Brain pericyte (primary cell): ENCODE measurements around the gene LURAP1L.
A peak's percentile ranks its signal among the peaks of the same experiment; 100 is the strongest.

ENCODE experiments used
- DNase-seq: peaks from one replicate; pipeline ENCODE4 v3.0.0-alpha.2; 2012; ENCODE audit warnings: low read depth, low spot score

The LURAP1L gene, protein sequence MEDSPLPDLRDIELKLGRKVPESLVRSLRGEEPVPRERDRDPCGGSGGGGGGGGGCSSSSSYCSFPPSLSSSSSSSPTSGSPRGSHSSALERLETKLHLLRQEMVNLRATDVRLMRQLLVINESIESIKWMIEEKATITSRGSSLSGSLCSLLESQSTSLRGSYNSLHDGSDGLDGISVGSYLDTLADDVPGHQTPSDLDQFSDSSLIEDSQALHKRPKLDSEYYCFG

DNA sequence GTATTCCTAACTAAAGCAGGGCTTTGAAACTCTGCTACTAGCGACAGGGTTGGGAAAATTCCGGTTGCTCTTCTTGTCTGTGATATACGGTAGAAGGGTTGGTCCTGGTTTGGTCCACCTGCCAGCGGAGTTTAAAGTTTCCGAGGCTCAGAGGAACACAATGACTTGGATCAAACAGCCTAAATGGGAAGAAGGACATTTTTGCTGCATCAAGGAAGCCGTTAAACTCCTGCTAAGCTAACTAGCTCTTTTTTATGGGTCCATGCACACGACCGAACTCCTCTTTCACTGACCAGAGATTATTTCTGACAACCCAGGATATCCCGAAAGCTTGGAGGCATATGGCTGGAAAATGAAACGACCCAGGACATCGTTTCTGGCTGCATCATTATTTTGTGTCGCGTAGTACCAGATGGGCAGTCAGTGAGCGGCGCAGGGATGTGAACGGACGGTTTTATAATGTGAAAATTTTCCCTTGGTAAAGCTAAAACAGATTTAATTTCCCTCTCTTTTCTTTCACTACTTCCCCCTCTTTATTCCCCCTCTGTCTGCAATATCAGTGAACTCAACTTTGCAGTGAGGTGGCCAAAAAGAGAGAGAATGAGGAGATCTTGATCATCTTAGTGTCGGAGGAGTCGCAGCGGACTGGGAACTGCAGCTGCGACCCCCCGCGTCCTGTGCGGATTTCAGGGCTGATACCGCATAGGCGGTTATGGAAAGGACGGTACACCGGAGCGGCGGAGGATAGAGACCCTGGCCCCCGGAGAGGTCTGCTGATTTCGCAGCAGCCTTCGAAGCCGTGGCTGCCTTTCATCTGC lies at the start of gene LURAP1L:
Gene LURAP1L, plus strand, starts transcription at position 160 of the 818 bp plus-strand sequence. CDS start 696 bp downstream, outside the sequence.
- no peak for DNase-seq

DNA sequence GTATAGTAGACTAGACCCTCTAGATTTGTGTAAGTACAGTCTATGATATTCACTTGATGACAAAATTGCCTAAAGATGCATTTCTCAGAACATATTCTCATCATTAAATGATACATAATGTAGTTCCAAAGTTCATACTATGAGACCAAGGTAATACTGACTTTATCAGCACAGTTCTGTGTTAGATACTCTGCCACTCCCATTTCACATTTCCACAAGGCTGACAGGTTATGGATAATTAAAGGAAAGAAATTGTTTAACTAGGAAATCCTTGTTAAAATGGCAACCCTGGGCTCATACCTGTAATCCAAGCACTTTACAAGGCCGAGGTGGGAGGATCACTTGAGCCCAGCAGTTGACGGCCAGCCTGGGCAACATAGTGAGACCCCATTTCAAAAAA lies 48.0 kb upstream of the LURAP1L start:
- DNase-seq = no peak

DNA sequence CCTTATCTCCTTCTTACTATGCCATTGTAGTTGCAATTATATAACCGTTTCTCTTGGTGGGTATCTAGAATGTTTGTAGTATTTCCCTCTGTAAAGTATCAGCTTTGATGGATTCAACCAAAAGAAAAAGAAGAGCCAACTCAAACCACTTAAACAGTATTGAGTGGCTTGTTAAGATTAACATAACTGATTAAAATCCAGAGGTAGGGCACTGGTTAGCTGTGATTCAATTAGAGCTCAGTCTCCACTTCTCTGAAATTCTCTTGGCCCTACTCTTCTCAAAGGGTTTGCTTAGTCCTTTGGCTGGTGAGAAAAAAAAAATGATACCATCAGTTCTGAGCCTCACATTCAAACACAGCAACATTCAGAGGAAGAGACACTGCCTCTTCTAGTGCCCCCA lies 44.6 kb upstream of the LURAP1L start:
- DNase-seq = no peak

DNA sequence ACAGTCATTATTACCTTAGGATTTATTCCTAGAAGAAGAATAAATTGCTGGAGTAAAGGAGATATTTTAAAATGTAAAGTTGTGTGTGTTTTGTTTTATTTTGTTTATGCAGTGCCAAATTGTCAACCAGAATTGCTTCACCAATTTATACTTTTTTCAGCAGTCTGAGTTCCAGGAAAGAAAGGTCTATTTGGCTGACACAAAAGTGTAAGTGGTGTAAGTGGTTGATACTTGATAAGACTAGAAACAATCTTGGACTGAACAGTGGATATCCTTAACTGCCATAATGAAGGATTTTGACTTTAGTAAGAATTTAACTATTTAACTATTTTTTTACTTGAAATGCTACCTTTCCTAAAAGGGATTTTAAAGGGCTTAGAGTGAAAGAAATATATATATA lies 43.9 kb upstream of the LURAP1L start:
- no peak for DNase-seq

DNA sequence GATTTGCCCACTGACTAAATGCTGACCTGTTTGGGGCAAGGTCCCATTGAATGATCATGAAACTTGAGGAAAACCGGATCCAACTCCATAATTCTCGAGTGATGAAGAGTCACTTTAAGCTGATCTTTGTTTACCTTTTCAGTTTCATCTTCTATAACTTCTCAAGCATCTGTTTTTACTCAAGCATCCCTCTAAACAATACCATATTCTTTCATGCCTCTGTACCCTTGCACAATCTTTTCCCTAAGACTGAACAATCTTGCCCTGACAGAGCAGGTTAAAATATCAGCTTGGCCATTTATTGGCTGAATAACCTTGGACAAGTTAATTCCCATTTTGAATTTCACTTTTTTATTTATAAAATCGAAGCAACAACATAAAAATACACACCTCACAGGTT lies 41.8 kb upstream of the LURAP1L start:
- no peak for DNase-seq

DNA sequence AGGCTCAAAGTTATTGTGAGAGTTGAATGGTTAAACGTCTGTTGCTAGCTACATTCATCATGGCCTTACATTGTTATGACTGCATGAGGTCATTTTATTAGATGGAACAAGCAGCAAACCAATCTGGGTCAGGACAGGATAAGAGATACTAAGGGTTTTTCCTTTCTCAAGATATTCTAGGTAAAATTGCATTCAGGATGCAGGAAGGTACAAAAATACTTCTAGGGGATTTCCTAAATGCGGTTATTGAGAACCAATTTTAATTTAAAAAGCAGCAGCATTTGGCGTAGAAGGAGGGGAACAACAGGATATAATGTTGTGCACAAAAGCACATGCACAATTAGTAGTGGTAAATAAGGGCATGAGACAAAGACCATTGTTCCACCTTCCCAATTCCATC lies 39.2 kb upstream of the LURAP1L start:
- DNase-seq = no peak

DNA sequence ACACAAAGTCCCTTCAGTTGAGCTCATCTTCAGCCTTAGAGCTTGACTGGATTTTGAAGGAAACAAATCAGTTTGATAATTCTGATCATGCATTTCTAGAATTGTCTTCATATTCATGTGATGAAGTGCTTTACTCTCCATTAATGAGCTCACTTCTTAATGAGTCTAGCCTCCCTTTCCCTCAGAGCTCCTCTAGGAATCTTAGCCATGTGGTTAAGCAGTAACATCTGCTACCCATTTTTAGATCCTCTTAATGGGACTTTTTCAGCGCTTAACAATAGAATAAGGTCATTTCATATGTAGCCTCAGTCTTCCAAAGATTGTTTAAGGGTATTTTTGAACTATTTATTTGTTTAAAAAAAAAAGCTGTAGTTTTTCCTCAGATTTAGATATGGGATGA lies 36.9 kb upstream of the LURAP1L start:
- no peak for DNase-seq

DNA sequence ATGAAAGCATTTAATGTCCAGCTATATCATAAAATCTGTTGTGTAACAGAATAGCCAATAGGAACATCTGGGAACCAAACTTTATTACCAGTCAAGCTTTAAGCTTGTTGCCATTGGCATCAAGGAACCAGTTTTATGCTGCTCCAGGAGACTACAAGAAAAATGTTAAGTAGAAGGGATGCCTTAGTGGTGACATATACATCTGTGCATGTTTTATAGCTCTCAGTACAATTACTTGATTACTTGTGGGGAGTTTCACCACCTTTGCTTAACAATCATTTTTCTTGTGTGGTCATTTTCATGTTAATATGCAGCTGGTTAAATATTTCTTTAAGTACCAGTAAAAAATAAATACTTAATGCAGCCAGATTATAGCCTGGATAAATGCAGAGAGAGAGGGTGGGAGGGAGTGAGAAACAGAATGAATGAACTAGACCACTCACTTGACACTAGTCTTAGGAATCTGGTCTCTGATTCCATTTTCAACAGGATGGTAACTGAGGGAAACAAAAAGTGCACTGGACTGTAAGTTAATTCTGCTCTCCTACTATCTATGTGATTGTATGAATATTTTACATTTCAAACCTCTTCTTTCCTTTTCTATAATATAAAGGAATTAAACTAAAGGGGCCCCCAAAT lies 35.7 kb upstream of the LURAP1L start:
- DNase-seq = no peak

DNA sequence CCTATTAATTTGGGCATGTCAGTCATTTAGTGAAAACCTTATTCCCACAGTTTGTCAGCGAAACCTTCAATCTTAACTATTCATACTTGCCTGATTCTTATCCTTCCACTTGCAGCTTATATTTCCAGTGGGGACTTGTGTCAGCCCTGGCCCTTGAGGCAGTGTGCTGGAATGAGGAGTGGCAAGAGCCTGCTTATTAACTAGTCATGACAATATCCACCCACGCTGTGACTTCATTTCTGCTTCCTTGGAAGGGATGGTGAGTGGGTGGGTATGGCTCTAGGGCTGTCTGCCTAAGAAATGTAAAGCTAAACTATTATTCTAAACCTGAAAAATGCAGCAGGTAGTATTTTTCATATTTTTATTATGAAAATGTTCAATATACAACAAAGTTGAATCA lies 34.0 kb upstream of the LURAP1L start:
- no peak for DNase-seq

DNA sequence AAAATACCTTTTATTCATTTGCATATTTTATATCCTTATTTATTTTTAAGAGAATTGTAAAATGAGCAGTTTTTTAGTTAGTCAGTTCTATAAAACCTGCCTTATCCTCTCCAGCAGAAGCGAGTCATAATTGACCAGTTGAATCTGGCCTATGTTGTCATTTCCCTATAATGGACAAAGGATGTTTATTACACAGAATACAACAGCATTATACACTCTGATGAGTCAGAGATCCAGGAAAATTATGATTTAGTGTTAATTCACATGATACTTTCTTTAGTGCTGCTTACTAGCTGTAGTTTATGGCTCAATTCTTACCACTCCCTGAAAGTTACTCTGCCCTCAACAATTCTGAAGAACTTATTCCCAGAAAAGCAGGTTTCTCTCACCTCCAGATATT lies 26.8 kb upstream of the LURAP1L start:
- DNase-seq = no peak

DNA sequence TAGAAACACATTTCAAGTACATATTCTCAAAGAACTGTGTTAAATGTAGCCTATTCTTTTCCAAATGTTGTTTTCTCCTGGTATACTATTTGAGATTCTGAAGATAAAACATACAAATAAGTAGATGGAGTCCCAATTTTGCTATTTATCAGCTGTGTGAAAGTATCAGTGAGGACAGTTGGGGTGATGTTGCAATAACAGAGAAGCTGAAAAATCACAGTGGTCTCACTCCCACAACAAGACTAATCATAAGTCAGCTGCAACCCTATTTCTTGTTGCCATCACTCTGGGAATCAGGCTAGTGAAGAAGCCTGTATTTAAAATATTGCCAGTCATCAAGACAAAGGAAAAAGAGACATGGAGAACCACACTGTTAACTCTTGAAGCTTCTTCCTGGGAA lies 25.9 kb upstream of the LURAP1L start:
- no peak for DNase-seq

DNA sequence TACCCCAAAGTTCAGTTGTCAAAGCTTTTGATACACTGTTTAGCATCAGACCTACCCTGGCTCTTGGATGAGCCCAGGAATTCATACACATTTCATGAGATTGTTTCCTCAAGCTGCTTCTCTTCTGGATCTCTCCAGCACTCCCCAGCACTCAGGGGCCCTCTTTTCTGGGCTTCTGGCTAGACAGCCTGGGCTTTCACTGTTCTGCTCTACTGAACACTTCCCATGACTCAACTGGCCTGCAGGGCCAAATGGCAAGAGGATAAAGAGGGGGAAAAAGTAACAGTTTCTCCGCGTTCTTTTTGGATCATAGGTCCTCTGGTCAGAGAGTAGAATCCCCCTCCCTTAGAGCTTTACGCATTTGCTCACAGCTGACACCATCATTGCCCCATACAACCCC lies 20.9 kb upstream of the LURAP1L start:
- no peak for DNase-seq

DNA sequence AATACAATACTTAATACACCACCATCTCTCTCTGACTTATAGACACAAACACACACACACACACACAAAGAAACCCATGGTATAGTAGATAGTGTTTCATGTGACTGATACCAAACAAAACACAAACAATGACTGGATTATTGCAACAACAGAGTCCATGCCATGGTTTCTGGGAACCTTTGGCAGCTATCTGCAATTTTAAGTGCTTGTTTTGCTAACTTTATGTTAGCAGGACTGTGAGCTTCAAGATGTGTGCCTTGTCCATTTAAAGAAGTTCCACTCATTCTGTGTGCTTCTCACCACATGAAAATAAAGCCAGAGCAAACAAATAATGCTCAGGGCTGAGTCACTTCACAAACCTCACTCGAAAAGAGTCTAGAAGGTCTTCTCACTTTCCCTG lies 15.1 kb upstream of the LURAP1L start:
- peak; percentile 22 for DNase-seq

DNA sequence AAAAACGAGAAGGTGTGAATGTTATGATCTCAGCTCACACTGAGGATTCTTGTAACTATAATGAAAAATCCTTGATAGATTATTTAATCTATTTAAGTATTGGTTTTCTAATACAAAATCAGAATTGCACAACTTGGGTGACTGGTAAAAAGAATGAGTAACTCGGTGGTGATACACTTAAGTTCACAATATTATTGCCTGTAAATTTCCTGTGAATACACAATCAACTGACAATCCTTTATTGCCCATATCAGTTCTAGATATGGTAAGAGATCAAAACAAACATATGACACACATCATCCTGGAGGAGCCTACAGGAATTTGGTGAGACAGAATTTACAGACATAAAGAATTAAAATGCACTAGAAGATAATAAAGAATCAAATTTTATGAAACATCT lies 14.1 kb upstream of the LURAP1L start:
- DNase-seq = no peak

DNA sequence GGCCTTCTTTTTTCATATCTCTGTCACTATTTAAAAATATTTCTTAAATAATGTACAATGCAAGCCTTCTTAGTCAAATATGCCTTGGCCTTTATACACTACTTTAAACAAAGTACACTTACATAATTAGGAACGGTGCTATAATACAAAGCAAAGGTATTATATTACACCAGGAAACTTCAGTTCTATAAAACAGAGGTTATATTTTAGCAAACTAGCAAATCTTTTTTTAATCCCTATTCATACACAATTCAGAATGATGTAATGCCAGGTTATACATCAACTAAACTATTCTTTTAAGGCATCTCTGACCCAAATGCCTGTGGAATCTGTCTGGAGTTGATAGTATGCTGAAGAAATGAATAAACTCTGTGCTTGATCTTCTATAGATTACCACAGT lies 10.7 kb upstream of the LURAP1L start:
- no peak for DNase-seq

DNA sequence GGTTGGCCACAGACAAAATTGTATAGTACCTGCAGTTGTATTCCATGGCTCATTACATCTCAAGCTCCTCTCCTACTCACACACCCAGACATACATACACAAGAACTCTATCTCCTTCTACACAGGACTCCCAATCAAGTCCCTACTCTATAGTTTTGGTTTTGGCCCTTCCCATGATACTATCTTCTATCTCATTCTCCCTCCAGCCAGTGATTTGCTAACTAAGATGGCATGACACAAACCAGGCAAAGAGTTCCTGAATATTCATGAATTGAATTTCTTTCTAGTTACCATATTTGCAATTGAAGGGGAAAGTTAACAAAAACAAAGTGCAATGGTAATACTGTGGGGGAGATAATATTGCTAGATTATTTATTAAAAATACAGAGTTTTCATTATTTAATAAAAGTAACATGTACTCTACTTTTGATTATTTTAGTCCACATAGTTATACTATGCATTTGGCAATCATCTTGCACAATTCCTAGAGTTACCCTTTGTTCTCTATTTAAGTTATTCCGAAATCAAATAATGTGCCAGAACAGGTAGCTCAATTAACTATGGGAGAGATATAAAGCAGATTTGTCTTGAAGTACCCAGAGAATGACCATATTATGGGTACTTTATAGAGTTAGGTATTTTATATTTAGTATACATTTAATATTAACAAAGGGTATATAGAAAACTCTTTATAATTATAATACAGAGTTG lies 9.6 kb upstream of the LURAP1L start:
- DNase-seq = no peak

DNA sequence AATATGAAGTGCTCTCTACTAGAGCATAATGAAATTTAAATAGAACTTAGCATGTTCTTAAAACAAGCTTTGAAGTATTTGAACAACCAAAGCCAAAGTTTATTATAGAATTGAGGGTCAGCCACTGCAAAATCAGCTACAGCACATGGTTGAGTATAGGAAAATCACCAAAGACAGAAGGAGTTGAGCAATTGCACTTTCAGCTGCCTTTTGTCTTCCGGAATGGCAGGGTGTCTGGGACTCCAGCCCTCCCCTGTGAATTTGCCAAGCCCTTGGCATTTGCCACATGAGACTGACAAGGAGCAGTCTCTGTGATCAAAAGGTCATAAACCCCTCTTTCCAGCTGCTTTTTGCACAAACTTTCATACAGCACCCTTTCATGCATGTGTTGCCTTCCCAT lies 8.5 kb upstream of the LURAP1L start:
- DNase-seq = no peak

DNA sequence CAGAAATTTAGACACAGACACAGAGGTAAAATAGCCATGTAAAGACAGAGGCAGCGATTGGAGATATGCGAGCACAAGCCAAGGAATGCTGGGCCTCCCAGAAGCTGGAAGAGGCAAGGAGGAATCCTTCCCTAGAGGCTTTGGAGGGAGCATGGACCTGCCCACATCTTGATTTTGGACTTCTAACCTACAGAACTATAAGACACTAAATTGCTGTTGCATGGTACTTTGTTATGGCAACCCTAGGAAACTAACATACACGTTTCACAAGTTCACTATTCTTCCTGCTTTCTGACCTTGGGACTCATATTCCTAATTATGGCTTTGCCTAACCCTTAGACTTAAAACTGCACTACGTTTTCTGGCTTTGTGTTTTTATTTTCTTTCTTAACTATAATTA lies 4.6 kb upstream of the LURAP1L start:
- no peak for DNase-seq

DNA sequence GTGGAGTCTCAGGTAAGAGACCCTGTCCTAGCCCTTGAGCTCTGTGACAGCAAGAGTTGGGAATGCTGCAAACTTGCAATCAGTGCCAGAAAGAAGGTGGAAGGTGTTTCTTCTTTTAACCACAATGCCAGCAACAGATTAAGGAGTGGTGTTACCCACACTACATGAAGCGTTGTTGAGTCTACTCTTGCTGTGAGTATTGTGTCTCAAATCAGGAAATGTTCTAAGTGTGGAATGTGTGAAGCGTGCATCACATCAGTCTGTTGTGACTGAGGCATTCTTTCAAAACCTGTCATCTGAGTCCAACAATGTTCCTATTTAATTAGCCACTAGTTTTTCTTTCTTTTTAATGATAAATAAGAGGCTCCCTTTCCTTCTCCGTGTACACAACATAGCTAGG lies 2.9 kb upstream of the LURAP1L start:
- DNase-seq = no peak

DNA sequence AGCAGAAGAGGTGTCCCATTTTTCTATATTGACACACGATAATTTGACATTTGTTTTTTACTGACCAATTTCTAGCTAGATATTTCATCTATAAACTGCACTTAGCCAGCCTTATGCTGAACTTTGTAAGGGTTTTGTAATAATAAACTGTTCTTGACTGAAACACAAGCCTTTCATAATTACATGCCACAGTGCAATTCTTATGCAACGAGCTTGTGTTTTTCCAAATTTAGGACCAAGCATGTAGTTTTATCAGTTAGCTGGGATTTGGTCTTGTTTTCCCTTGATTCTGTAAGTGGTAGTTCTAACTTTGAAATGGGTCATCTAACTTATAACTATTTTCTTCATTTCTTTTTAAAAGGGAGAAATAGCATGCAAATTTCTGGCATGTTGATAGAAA lies 1.3 kb upstream of the LURAP1L start:
- no peak for DNase-seq

DNA sequence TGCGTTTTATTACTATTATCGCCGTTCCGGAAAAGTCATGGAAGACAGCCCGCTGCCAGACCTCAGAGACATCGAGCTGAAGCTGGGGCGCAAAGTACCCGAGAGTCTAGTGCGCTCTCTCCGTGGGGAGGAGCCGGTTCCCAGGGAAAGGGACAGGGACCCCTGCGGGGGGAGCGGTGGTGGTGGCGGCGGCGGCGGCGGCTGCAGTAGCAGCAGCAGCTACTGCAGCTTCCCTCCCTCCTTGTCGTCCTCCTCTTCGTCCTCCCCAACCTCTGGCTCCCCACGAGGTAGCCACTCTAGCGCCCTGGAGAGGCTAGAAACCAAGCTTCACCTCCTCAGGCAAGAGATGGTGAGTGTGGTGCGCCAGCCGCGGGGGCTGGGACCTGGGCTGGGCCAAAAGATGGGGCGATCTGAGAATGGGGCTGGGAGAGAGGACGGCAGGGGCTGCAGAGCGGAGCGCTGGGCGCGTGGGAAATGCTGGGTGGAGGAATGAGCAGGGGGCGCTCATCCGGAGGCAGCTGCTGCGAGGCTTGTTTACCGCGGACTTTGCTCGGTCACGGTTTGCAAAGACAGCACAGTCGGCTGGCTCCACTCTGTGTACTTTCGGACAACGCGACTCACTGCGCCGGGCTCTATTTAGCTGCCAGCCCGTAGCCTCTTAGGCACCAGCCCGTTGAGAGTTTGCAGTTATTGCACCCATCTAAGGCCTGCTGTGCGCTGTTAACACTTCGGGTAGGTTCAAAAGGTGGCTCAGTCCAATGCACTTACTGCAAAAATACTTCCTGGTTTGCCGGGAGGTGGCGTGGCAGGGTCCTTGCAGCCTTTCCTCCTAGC lies 1.1 kb downstream of the LURAP1L start:
- DNase-seq = peak; percentile 56
